ENCODE data around the gene BRSK2. TPM values are rescaled to one million over a fixed set of nuclear protein-coding genes. Genes with fewer than 3 reads are reported as not detected.
A peak's percentile ranks its signal among the peaks of the same experiment; 100 is the strongest.
"Not testable (repeated sequence)": the region's sequence is repeated elsewhere in the genome, so short reads cannot be mapped to it uniquely, and the experiment has no call there.

Gene BRSK2
- total and polyA plus RNA-seq, 4 donors, result 0.35 to 0.56 (median 0.52) TPM

- Histone ChIP-seq H3K9ac (ENCODE audit: insufficient read depth in 1 of 2, low read length in 2 of 2) (no peak overlapping the region), H3K9me3 (ENCODE audit: control insufficient read depth in 4 of 4, insufficient read depth in 3 of 4, low read length in 3 of 4) (no peaks in the 10 kb centered on the region), H3K36me3 (ENCODE audit: control insufficient read depth in 4 of 4, insufficient read depth in 4 of 4, low read length in 4 of 4) (no peaks in the 10 kb centered on the region), H3K4me1 (ENCODE audit: control insufficient read depth in 5 of 5, insufficient read depth in 5 of 5, low read length in 5 of 5) (peaks cover 0 to 5% (median 0%) of the 10 kb centered on the region in 5 donors), H3K27me3 (ENCODE audit: control insufficient read depth in 3 of 3, insufficient read depth in 3 of 3, low read length in 2 of 3) (no peaks in the 10 kb centered on the region), H3K4me3 (no peak overlapping the region), H3K27ac (ENCODE audit: low read depth in 1 of 2, low read length in 1 of 2) (no peak overlapping the region)
- DNase-seq (no peak), ATAC-seq (ENCODE audit: insufficient read depth, low FRiP score) (no peak)
- TF ChIP-seq CTCF (IDR thresholded peaks at IDR 0.05; ENCODE audit: control extremely low read depth, extremely low read depth), result no peak
- 83 to 91% methylated on average over 13 of the region's 13 CpGs for WGBS, 2 donors
Observed at GRCh38 chr11:1356478-1356960, 33.2 kb upstream of the BRSK2 start.

GRCh38 chr11:1358286-1358685, 31.4 kb upstream of the BRSK2 start:
- peaks cover 0 to 5% (median 0%) of the 10 kb centered on the region in 5 donors for H3K4me1 ChIP-seq (ENCODE audit: control insufficient read depth in 5 of 5, insufficient read depth in 5 of 5, low read length in 5 of 5)
- no peak for TF ChIP-seq CTCF (IDR thresholded peaks at IDR 0.05; ENCODE audit: control extremely low read depth, extremely low read depth)
- no peak overlapping the region for H3K4me3 ChIP-seq
- ATAC-seq (ENCODE audit: insufficient read depth, low FRiP score) (no peak), DNase-seq (peak; percentile 73 to 83 (median 81))
- no peaks in the 10 kb centered on the region for H3K36me3 ChIP-seq (ENCODE audit: control insufficient read depth in 4 of 4, insufficient read depth in 4 of 4, low read length in 4 of 4)
- H3K9me3 ChIP-seq (ENCODE audit: control insufficient read depth in 4 of 4, insufficient read depth in 3 of 4, low read length in 3 of 4), result peaks cover 0 to under 1% (median 0%) of the 10 kb centered on the region in 4 donors
- WGBS, 2 donors, result 39 to 59% methylated on average over 16 of the region's 16 CpGs
- H3K9ac ChIP-seq (ENCODE audit: insufficient read depth in 1 of 2, low read length in 2 of 2), result no peak overlapping the region
- H3K27me3 ChIP-seq (ENCODE audit: control insufficient read depth in 3 of 3, insufficient read depth in 3 of 3, low read length in 2 of 3), result no peaks in the 10 kb centered on the region
- no peak overlapping the region for H3K27ac ChIP-seq (ENCODE audit: low read depth in 1 of 2, low read length in 1 of 2)

GRCh38 chr11:1358931-1359330, 30.8 kb upstream of the BRSK2 start:
- not testable (repeated sequence) for DNase-seq; H3K27me3 ChIP-seq (ENCODE audit: control insufficient read depth in 3 of 3, insufficient read depth in 3 of 3, low read length in 2 of 3); ATAC-seq (ENCODE audit: insufficient read depth, low FRiP score); H3K4me1 ChIP-seq (ENCODE audit: control insufficient read depth in 5 of 5, insufficient read depth in 5 of 5, low read length in 5 of 5); H3K27ac ChIP-seq (ENCODE audit: low read depth in 1 of 2, low read length in 1 of 2); H3K9ac ChIP-seq (ENCODE audit: insufficient read depth in 1 of 2, low read length in 2 of 2); H3K4me3 ChIP-seq; H3K9me3 ChIP-seq (ENCODE audit: control insufficient read depth in 4 of 4, insufficient read depth in 3 of 4, low read length in 3 of 4); H3K36me3 ChIP-seq (ENCODE audit: control insufficient read depth in 4 of 4, insufficient read depth in 4 of 4, low read length in 4 of 4)
- 89 to 93% methylated on average over 17 of the region's 17 CpGs for WGBS, 2 donors

- Histone ChIP-seq H3K36me3 (ENCODE audit: control insufficient read depth in 4 of 4, insufficient read depth in 4 of 4, low read length in 4 of 4) (no peaks in the 10 kb centered on the region), H3K27me3 (ENCODE audit: control insufficient read depth in 3 of 3, insufficient read depth in 3 of 3, low read length in 2 of 3) (no peaks in the 10 kb centered on the region), H3K4me1 (ENCODE audit: control insufficient read depth in 5 of 5, insufficient read depth in 5 of 5, low read length in 5 of 5) (peaks cover 0 to 5% (median 0%) of the 10 kb centered on the region in 5 donors), H3K27ac (ENCODE audit: low read depth in 1 of 2, low read length in 1 of 2) (no peak overlapping the region), H3K9me3 (ENCODE audit: control insufficient read depth in 4 of 4, insufficient read depth in 3 of 4, low read length in 3 of 4) (peaks cover 0 to 8% (median 0%) of the 10 kb centered on the region in 4 donors), H3K4me3 (no peak overlapping the region), H3K9ac (ENCODE audit: insufficient read depth in 1 of 2, low read length in 2 of 2) (no peak overlapping the region)
- ATAC-seq (ENCODE audit: insufficient read depth, low FRiP score) (no peak), DNase-seq (no peak)
- WGBS, 2 donors, result 92 to 96% methylated on average over 16 of the region's 16 CpGs
- TF ChIP-seq CTCF (IDR thresholded peaks at IDR 0.05; ENCODE audit: control extremely low read depth, extremely low read depth), result no peak
Observed at GRCh38 chr11:1359556-1359955, 30.2 kb upstream of the BRSK2 start.

All from lung (tissue), 12 donors.